EH (cell line): Measurements from ENCODE around the gene SLC27A5.
"Not testable (repeated sequence)": the region's sequence is repeated elsewhere in the genome, so short reads cannot be mapped to it uniquely, and the experiment has no call there.

Experiments
- DNase-seq: peaks from one replicate; pipeline ENCODE4 v3.0.0-alpha.2; 2015; ENCODE audit warnings: low read depth

Gene SLC27A5

DNA sequence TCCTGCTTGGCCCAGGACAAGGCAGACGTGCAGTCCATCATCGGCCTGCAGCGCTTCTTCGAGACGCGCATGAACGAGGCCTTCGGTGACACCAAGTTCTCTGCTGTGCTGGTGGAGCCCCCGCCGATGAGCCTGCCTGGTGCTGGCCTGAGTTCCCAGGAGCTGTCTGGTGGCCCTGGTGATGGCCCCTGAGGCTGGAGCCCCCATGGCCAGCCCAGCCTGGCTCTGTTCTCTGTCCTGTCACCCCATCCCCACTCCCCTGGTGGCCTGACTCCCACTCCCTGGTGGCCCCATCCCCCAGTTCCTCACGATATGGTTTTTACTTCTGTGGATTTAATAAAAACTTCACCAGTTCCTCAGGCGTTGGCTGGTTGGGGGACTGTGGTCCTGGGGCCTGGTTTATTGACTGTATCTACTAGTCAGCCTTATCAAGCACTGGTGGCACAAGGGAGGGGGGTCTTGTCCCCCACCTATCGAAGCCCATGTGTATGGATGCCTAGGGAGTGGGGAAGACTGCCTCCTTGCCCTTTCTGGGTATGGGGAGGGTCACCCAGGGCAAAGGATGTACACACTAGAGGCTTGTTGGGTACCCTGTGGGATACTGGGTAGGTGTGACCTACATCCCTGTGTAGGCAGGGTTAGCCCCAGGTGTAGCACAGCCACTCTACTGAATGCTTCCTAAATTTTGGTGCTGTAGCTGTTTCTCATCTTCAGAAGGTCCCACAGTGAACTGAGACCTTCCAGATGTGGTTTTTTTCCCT, 38.8 kb upstream of the SLC27A5 start:
- no peak for DNase-seq

DNA sequence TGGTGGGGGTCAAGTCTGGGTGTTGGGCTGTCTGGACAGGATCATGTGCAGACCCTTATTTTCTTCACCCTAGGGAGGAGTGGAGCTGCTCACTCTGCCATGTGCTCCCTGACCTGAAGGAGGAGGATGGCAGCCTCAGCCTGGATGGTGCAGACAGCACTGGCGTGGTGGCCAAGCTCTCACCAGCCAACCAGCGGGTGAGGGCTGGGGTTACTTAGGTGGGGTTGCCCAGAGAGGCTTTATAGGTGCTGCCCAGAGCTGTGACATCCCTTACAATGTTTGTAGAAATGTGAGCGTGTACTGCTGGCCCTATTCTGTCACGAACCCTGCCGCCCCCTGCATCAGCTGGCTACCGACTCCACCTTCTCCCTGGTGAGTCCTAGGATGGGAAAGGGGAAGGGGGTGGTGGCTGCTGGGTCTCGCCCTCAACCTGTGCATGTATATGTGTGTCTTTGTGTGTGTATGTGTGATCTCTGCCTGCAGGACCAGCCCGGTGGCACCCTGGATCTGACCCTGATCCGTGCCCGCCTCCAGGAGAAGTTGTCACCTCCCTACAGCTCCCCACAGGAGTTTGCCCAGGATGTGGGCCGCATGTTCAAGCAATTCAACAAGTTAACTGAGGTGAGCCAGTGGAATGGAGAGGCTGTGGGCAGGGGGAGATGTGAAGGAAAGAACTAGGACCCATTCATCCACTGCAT, 38.0 kb upstream of the SLC27A5 start:
- no peak for DNase-seq

DNA sequence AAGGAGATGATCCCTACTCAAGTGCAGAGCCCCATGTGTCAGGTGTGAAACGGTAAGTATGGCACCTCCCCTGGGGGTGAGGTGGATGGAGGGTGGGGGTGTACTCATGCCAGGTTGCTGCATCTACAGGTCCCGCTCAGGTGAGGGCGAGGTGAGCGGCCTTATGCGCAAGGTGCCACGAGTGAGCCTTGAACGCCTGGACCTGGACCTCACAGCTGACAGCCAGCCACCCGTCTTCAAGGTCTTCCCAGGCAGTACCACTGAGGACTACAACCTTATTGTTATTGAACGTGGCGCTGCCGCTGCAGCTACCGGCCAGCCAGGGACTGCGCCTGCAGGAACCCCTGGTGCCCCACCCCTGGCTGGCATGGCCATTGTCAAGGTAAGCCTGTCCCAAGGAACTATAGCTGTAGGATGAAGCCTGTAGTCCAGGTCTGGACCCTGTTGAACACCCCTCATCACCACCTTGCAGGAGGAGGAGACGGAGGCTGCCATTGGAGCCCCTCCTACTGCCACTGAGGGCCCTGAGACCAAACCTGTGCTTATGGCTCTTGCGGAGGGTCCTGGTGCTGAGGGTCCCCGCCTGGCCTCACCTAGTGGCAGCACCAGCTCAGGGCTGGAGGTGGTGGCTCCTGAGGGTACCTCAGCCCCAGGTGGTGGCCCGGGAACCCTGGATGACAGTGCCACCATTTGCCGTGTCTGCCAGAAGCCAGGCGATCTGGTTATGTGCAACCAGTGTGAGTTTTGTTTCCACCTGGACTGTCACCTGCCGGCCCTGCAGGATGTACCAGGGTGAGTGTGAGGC, 37.3 kb upstream of the SLC27A5 start:
- no peak for DNase-seq

DNA sequence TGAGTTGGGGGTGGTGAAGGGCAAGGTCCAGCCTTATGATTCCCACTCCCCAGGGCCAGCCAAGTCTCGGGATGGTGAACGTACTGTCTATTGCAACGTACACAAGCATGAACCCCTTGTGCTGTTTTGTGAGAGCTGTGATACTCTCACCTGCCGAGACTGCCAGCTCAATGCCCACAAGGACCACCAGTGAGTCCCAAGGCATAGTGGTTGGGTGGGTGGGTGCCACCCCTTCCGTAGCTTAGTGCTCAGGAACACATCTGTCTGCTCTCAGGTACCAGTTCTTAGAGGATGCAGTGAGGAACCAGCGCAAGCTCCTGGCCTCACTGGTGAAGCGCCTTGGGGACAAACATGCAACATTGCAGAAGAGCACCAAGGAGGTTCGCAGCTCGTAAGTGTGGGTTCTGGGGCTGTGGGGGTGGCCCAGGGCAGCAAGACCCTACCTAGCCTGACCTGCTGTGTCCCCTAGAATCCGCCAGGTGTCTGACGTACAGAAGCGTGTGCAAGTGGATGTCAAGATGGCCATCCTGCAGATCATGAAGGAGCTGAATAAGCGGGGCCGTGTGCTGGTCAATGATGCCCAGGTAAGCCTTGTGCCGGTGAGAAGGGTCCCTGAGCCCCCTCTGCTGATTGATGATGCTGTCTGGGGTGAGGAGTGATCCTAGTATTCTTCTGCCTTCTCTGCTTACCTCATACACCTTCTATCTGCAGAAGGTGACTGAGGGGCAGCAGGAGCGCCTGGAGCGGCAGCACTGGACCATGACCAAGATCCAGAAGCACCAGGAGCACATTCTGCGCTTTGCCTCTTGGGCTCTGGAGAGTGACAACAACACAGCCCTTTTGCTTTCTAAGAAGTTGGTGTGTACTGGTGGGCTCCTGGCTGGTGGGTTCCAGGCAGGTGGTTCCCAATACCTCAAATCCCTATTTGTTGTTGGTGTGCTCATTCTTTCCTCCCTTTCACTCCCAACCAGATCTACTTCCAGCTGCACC, 35.8 kb upstream of the SLC27A5 start:
- DNase-seq = no peak

DNA sequence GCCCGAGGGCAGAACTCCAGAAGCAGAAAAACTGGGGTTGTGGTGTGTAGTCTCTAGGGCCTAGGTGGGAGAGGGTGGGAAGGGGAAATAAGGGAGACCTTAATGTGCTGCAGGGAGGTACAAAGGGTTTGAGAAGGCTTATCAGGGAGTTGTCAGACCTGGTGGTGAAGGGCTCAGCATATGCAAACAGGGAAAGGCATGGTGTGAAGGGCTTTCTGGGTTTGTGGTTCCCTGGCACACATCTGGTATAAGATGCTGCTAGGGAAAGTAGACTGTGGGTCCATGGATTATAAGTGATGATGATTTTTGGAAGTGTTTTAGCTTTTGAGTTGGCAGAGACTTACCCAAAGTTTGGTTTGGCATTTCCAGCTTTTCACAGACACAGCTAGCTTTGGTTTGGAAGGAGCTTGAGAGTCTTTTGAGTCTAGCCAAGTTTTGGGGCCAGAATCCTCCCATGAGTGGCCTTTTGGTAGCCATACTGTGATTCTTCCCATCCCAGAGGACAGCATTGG, 34.3 kb upstream of the SLC27A5 start:
- DNase-seq = no peak

DNA sequence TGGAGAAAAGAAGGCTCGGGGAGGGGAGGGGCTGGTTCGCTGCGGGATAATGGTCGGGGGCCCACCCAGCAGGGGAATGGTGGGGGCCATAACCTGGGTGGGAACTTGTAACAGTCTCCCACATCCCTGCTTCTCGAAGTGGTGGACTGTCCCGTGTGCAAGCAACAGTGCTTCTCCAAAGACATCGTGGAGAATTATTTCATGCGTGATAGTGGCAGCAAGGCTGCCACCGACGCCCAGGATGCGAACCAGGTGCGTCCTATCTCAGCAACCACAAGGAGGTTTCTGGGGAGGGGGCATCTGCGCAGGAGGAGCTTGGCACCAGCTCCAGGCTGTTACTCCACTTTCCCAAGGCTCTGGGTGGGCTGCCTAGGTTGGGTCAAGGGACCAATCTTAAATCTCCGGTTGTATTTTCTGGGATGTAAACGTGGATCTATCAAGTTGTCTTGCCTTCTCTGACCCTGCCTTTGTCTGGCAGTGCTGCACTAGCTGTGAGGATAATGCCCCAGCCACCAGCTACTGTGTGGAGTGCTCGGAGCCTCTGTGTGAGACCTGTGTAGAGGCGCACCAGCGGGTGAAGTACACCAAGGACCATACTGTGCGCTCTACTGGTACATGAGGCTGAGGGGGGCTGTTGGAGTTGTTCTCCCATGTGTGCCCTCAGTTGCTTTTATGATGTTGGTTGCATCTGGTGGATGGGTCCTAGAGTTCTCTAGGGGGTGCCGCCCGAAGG, 33.7 kb upstream of the SLC27A5 start:
- peak; percentile 12 for DNase-seq

DNA sequence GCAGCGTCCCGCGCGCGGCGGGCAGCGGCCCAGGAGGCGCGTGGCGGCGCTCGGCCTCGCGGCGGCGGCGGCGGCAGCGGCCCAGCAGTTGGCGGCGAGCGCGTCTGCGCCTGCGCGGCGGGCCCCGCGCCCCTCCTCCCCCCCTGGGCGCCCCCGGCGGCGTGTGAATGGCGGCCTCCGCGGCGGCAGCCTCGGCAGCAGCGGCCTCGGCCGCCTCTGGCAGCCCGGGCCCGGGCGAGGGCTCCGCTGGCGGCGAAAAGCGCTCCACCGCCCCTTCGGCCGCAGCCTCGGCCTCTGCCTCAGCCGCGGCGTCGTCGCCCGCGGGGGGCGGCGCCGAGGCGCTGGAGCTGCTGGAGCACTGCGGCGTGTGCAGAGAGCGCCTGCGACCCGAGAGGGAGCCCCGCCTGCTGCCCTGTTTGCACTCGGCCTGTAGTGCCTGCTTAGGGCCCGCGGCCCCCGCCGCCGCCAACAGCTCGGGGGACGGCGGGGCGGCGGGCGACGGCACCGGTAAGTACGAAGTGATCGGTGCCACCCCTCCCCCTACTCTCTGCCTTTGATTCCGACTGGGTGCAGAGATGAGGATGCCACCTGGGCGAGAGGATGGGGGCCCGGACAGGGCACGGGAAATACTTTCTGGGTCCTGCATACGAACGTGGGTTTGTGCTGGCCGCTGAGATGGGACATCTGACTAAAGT, 32.9 kb upstream of the SLC27A5 start:
- DNase-seq = peak; percentile 69

DNA sequence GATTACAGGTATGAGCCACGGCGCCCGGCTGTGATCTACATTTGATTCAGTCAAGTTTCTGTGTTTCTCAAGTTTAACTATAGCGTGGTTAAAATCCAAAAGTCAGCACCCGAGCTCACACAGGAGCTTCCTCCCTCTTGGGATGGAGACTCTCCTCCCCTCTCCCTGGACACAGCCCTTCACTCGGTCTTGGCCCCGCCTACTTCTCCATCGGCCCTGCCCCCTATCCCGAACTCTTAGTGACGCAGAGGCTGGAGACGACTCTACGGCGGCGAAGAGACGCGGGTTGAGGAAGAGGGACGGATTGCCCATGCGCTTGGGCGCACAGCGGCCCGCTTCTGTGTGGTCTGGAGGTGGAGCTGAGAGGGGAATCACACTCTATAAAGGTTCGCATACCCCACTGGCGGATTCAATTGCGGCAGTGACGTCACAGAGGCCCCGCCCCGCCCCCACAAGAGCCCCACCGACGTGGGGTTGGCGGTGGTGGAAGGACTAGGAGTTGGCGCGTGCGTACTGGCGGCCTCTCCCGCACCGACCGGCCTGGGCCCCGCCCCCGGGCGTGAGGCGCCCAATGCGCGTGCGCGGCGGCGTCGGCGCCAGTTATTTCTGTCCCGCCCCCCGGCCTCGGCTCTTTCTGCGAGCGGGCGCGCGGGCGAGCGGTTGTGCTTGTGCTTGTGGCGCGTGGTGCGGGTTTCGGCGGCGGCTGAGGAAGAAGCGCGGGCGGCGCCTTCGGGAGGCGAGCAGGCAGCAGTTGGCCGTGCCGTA, 32.2 kb upstream of the SLC27A5 start, which contains the start of gene TRIM28:
TSS of gene TRIM28 (plus strand) at position 239 of the 765 bp plus-strand sequence. CDS start 694 bp downstream, outside the sequence.
- peak; percentile 99 for DNase-seq

DNA sequence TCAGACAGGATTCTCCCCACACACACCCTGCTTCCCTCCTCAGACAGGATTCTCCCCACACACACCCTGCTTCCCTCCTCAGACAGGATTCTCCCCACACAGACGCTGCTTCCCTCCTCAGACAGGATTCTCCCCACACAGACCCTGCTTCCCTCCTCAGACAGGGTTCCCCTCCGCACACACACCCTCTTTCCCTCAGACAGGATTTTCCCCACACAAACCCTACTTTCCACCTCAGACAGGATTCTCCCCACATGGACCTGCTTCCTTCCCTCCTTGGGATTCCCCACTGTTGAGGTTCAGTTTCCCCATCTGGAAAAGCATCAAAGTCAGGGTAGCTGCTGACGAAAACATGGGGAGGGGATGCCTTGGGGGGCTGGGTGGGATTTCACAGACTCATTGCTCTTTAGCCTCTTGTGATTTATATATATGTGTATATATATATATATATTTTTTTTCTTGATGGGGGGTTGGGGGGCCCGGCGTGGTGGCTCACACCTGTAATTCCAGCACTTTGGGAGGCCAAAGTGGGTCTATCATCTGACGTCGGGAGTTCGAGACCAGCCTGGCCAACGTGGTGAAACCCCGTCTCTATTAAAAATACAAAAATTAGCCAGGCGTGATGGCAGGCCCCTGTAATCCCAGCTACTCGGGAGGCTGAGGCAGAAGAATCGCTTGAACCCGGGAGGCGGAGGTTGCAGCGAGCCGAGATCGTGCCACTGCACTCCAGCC, 31.0 kb upstream of the SLC27A5 start:
- DNase-seq = not testable (repeated sequence)

DNA sequence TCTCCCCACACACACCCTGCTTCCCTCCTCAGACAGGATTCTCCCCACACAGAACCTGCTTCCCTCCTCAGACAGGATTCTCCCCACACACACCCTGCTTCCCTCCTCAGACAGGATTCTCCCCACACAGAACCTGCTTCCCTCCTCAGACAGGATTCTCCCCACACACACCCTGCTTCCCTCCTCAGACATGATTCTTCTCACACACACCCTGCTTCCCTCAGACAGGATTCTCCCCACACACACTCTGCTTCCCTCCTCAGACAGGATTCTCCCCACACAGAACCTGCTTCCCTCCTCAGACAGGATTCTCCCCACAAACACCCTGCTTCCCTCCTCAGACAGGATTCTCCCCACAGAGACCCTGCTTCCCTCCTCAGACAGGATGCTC, 27.4 kb upstream of the SLC27A5 start:
- not testable (repeated sequence) for DNase-seq

DNA sequence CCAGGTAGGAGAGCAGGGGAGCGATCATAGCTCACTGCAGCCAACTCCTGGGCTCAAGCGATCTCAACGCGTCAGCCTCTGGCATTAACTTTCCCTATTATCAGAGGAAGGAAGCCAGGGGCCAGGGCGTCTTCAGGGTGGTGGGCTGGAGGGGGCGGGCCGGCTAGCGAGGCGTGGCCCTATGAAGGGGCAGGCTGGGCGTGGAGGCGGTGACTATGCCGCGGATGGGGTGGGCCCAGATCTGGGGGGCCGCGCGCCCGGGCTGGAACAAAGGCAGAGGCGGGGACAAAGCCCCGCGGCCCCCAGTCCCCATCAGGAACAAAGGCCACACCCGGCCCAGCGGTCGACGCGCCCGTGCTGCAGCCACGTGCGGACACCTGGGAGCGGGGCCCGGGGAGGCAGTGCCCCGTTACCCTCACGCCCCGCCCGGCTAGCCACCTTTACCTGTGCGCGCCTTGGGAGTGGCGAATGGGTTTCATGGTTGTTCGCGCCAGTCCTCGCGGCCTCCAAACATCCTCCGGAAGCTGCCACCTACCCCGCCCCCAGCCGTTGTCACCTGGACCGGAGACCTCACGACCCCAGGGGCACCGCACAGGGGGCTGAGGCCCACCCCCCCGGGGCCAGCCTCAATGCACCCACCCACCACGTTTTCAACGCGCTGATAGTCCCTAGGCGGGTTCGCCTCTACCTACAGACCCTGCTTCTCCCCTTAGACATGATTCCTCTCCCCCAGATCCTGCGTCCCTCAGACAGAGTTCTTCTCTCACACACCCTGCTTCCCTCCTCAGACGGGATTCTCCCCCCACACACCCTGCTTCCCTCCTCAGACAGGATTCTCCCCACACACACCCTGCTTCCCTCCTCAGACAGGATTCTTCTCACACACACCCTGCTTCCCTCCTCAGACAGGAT, 26.7 kb upstream of the SLC27A5 start:
- DNase-seq = no peak

DNA sequence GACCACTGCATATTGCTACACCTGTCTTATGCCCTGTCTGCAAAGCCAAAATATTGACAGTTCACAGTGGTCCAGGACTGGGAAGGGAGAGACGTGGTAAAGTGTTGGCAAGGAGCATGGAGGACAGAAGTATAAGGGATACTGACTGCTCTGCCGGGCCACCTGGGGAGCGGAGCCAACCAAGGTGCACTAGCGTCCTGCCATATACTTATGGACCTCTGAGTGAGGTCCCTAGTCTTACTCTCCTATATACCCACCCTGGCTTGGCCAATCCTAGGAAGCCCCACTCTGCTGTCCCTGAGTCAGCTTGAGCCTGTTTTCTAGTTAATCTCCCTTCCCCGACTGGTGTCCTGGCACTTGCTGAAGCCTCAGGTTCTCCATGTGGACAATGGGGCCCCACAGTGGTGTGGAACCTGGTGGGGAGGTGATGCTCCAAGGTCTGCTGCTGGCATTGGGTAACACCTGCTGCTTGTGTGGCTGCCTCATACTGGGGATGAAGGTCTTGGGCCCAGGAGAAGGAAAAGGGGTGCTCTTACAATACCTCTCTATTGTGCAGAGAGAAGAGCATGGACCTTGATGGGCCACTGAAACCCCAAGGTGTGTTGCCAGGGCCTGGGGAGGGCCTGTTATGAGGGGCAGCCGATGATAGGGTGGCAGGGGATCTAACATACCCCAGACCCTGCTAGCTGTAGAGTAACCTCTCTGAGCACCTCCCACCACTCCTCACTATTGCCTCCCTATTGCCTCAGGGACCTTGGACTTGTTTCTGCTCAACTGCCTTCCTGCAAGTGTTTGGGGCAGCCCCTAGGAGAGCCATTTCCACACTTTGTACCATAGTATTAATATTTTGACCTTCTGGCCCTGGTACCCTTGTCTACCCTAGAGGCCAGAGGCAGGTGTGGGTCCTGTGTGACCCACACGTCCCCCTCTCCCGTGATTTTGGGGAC, 25.3 kb upstream of the SLC27A5 start:
- no peak for DNase-seq

DNA sequence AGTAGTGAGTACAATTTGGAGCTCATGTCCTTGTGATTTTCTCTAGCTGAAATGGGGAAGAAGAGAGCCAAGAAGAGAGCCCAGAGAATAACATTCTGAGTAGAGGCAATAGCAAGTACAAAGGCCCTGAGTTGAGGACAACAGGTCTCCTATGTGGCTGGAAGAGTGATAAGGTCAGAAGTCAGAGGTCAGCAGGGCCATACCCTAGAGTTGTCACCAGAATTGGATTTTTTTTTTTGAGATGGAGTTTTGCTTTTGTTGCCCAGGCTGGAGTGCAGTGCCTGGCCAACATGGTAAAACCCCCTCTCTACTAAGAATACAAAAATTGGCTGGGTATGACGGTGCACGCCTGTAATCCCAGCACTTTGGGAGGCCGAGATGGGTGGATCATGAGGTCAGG, 24.1 kb upstream of the SLC27A5 start:
- DNase-seq = no peak

DNA sequence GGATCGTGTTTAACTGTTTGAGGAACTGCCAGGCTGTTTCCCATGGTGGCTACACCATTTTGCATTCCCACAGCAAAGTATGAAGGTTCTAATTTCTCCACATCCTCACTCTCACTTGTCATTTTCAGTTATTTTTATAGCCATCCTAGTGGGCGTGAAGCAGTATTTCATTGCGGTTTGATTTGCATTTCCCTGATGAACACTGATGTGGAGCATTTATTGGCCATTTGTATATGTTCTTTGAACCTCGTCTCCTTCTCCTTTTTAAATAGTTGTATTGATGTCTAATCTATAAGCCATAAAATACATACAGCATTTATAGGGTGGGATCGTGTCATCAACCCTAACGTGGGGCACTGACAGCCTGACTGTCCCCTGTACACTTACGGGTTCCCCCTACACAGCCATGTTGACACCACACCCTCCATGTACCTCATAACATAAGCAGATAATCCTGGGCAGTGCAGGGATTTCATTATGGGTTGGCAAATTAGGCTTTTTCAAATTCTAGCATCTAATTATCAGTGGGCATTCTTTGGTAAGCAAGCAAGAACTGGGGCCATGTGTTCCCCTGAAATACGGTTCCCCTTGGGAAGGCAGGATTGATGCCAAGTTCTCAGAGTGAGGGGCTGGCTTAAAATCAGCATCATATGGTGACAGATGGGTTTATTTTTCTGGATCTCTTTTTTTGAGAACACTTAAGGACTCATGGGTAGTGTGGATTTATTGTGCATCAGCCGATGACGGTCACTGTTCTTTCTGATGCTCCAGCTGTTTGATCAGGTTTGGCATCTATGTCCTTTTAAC, 19.4 kb upstream of the SLC27A5 start:
- no peak for DNase-seq

DNA sequence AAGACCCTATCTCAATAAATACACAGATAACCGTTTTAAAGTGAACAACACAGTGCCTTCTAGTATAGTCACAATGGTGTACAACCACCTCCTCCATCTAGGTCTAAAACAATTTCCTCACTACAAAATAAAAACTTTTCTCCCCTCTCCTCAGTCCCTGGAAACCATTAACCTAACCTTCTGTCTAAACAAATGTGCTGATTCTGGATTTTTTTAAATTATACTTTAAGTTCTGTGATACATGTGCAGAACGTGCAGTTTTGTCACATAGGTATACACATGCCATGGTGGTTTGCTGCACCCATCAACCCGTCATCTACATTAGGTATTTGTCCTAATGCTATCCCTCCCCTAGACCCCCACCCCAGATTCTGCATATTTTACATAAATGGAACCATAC, 17.6 kb upstream of the SLC27A5 start:
- no peak for DNase-seq
